ENCODE data around the gene SDC3.

GRCh38 chr1:30846587-30846986, 62.0 kb downstream of the SDC3 start:
- TF ChIP-seq CTCF (IDR thresholded peaks at IDR 0.05) (no peak), EP300 (IDR thresholded peaks at IDR 0.05) (no peak), POLR2A (IDR thresholded peaks at IDR 0.05) (no peak)
